GM21529 (cell line): ENCODE data around the gene STEAP3.

Experiments used
- ATAC-seq: cut with Tn5 transposase; IDR thresholded peaks from one replicate; pipeline ENCODE4 v1.9.1; 2021; ENCODE audit not compliant: unreplicated experiment

The STEAP3 gene

GRCh38 chr2:119245841-119246230 is 22.2 kb downstream of the STEAP3 start:
- no peak for ATAC-seq

- ATAC-seq: no peak
Measured at GRCh38 chr2:119246884-119247843, 23.5 kb downstream of the STEAP3 start.

GRCh38 chr2:119247844-119248271 is 24.2 kb downstream of the STEAP3 start:
- no peak for ATAC-seq

GRCh38 chr2:119248311-119248710 is 24.7 kb downstream of the STEAP3 start:
- ATAC-seq: no peak

GRCh38 chr2:119248751-119249150 is 25.1 kb downstream of the STEAP3 start:
- no peak for ATAC-seq

GRCh38 chr2:119249311-119249710 is 25.7 kb downstream of the STEAP3 start:
- ATAC-seq: no peak

GRCh38 chr2:119249855-119250717 is 26.5 kb downstream of the STEAP3 start:
- ATAC-seq: no peak

- no peak for ATAC-seq
Measured at GRCh38 chr2:119250718-119251290, 27.2 kb downstream of the STEAP3 start.

- no peak for ATAC-seq
Measured at GRCh38 chr2:119251652-119252051, 28.0 kb downstream of the STEAP3 start.

- ATAC-seq: no peak
Measured at GRCh38 chr2:119252186-119253113, 28.8 kb downstream of the STEAP3 start.

- no peak for ATAC-seq
Measured at GRCh38 chr2:119253114-119253702, 29.6 kb downstream of the STEAP3 start.

GRCh38 chr2:119253760-119254600 is 30.3 kb downstream of the STEAP3 start:
- ATAC-seq: no peak

GRCh38 chr2:119254601-119255080 is 31.0 kb downstream of the STEAP3 start:
- ATAC-seq: no peak

GRCh38 chr2:119255760-119256581 is 32.3 kb downstream of the STEAP3 start:
- no peak for ATAC-seq

- no peak for ATAC-seq
Measured at GRCh38 chr2:119256582-119256921, 32.9 kb downstream of the STEAP3 start.

- ATAC-seq: no peak
Measured at GRCh38 chr2:119257198-119257597, 33.6 kb downstream of the STEAP3 start.

GRCh38 chr2:119259296-119259860 is 35.7 kb downstream of the STEAP3 start:
- no peak for ATAC-seq
